Lung (tissue), 12 donors: ENCODE results near the gene MMP1. TPM values are rescaled to one million over a fixed set of nuclear protein-coding genes. Genes with fewer than 3 reads are reported as not detected.

Experiments used
- ATAC-seq: fragments of 200-7000 bp; cut with Tn5 transposase; one replicate; pipeline ENCODE4 v1.9.1; 2020; ENCODE audit warnings: moderate number of reproducible peaks; ENCODE audit not compliant: insufficient read depth, low FRiP score
- DNase-seq, 3 donors: peaks; one replicate each; pipeline ENCODE4 v3.0.0-alpha.2; 2013 to 2017
- H3K27ac ChIP-seq, 2 donors: one replicate each; pipeline ENCODE4 v1.5.1; 2013; ENCODE audit warnings: mild to moderate bottlenecking in 2 of 2, moderate library complexity in 2 of 2, control low read depth in 1 of 2, inconsistent platforms in 1 of 2, low read depth in 1 of 2, low read length in 1 of 2
- H3K27me3 ChIP-seq, 3 donors: one replicate each; pipeline ENCODE4 v1.5.1; 2013; ENCODE audit warnings: low read length in 2 of 3; ENCODE audit not compliant: control insufficient read depth in 3 of 3, insufficient read depth in 3 of 3
- H3K36me3 ChIP-seq, 4 donors: one replicate each; pipeline ENCODE4 v1.5.1; 2013; ENCODE audit warnings: low read length in 4 of 4, mild to moderate bottlenecking in 1 of 4, moderate library complexity in 1 of 4; ENCODE audit not compliant: control insufficient read depth in 4 of 4, insufficient read depth in 4 of 4
- H3K4me1 ChIP-seq, 5 donors: one replicate each; pipeline ENCODE4 v1.5.1; 2013; ENCODE audit warnings: low read length in 5 of 5, mild to moderate bottlenecking in 2 of 5, moderate library complexity in 1 of 5; ENCODE audit not compliant: control insufficient read depth in 5 of 5, insufficient read depth in 5 of 5
- H3K4me3 ChIP-seq: one replicate; pipeline ENCODE4 v1.5.1; 2013; ENCODE audit warnings: mild to moderate bottlenecking, control low read depth, moderate library complexity
- H3K9ac ChIP-seq, 2 donors: one replicate each; pipeline ENCODE4 v1.5.1; 2013; ENCODE audit warnings: low read length in 2 of 2, control low read depth in 1 of 2; ENCODE audit not compliant: insufficient read depth in 1 of 2
- H3K9me3 ChIP-seq, 4 donors: one replicate each; pipeline ENCODE4 v1.5.1; 2013; ENCODE audit warnings: low read length in 3 of 4, mild to moderate bottlenecking in 1 of 4, moderate library complexity in 1 of 4; ENCODE audit not compliant: control insufficient read depth in 4 of 4, insufficient read depth in 3 of 4
- CTCF ChIP-seq: IDR thresholded peaks from 2 replicates; pipeline ENCODE4 v1.5.1; 2012; ENCODE audit warnings: mild to moderate bottlenecking; ENCODE audit errors: control extremely low read depth, extremely low read depth
- WGBS, 2 donors: extraction: QIAGEN DNeasy Blood & Tissue Kit; methylation state at CpG; one replicate each; pipeline ENCODE4 v1.1.7; 2013; 5-methylcytosine and 5-hydroxymethylcytosine counted together
- polyA plus RNA-seq, 2 donors: library from polyadenylated mRNA; stranded (reverse); fragments of 200-250 nt; gene quantifications; one replicate each; pipeline ENCODE4 v1.2.1, GENCODE V29; 2013
- total RNA-seq, 2 donors: library from RNA; depleted of rRNA in 1 of 2; stranded (reverse); fragments of >200 nt in 1 of 2; gene quantifications; one replicate each; pipeline ENCODE4 v1.2.1, GENCODE V29; 2014 to 2021
- donor health status: control.
- donor health status: control.
- donor health status: Bipolar disorder and iron deficiency.
- donor health status: healthy.
- donor health status: DM: yes; HTN: yes; CAD: no.

Gene MMP1
- total and polyA plus RNA-seq, 4 donors, result 3.1 to 19.9 (median 11.0) TPM

- Histone ChIP-seq H3K36me3 (no peaks in the 10 kb centered on the region), H3K27ac (no peak overlapping the region), H3K27me3 (no peaks in the 10 kb centered on the region), H3K4me3 (no peak overlapping the region), H3K9me3 (peaks cover 0 to under 1% (median 0%) of the 10 kb centered on the region in 4 donors), H3K9ac (no peak overlapping the region), H3K4me1 (no peaks in the 10 kb centered on the region)
- TF ChIP-seq CTCF, result no peak
- ATAC-seq (no peak), DNase-seq (no peak)
- WGBS, 2 donors, result 71 to 81% methylated on average over 3 of the region's 3 CpGs
Measured at GRCh38 chr11:102836290-102836875, 38.4 kb upstream of the MMP1 start.

GRCh38 chr11:102833731-102834130 lies 35.8 kb upstream of the MMP1 start:
- no peak overlapping the region for H3K4me3 ChIP-seq
- H3K36me3 ChIP-seq, result no peaks in the 10 kb centered on the region
- H3K9ac ChIP-seq, result no peak overlapping the region
- no peak for ATAC-seq
- WGBS, 2 donors, result 68 to 89% methylated on average over 2 of the region's 2 CpGs
- H3K27ac ChIP-seq, result no peak overlapping the region
- DNase-seq, result no peak
- peaks cover 0 to 8% (median 2%) of the 10 kb centered on the region in 3 donors for H3K27me3 ChIP-seq
- peaks cover 0 to 2% (median 0%) of the 10 kb centered on the region in 4 donors for H3K9me3 ChIP-seq
- no peaks in the 10 kb centered on the region for H3K4me1 ChIP-seq
- TF ChIP-seq CTCF, result no peak

- WGBS, 2 donors, result 91 to 97% methylated on average over 7 of the region's 7 CpGs
- H3K27ac ChIP-seq, result no peak overlapping the region
- ATAC-seq (no peak), DNase-seq (no peak)
- H3K36me3 ChIP-seq, result no peaks in the 10 kb centered on the region
- no peaks in the 10 kb centered on the region for H3K4me1 ChIP-seq
- no peak overlapping the region for H3K4me3 ChIP-seq
- no peak for TF ChIP-seq CTCF
- H3K27me3 ChIP-seq, result peaks cover 0 to 8% (median 2%) of the 10 kb centered on the region in 3 donors
- H3K9ac ChIP-seq, result no peak overlapping the region
- H3K9me3 ChIP-seq, result peaks cover 0 to 2% (median 0%) of the 10 kb centered on the region in 4 donors
Measured at GRCh38 chr11:102832612-102833011, 34.7 kb upstream of the MMP1 start.
